OCI-LY3 (cell line): Measurements from ENCODE around the gene RAB11FIP4.

Experiments
- H2AFZ ChIP-seq: fragments of 200-600, 300-600 bp; shearing (Covaris generic); 2 replicates; pipeline ENCODE4 v1.6.0; 2014; ENCODE audit warnings: antibody characterized with exemption, low read depth, low read length
- H3K27ac ChIP-seq: fragments of 200-600, 300-600 bp; sonication (generic); 2 replicates; pipeline ENCODE4 v1.5.1; 2014; ENCODE audit warnings: mild to moderate bottlenecking, low read length, moderate library complexity, mixed read lengths
- H3K27me3 ChIP-seq: fragments of 200-600, 300-600 bp; sonication (generic); 2 replicates; pipeline ENCODE4 v1.6.1; 2014; ENCODE audit warnings: low read depth, low read length, mixed read lengths
- H3K36me3 ChIP-seq: fragments of 200-600, 300-600 bp; sonication (generic); replicated peaks from 2 replicates; pipeline ENCODE3; 2014; ENCODE audit warnings: low read depth, low read length, mixed read lengths
- H3K4me1 ChIP-seq: fragments of 300-600, 200-600 bp; sonication (generic); 2 replicates; pipeline ENCODE4 v1.6.1; 2014; ENCODE audit warnings: low read length, mixed read lengths
- H3K4me2 ChIP-seq: fragments of 200-600, 300-600 bp; sonication (generic); 2 replicates; pipeline ENCODE4 v1.6.1; 2014; ENCODE audit warnings: low read length, mixed read lengths
- H3K4me3 ChIP-seq: fragments of 300-600, 200-600 bp; sonication (generic); 2 replicates; pipeline ENCODE4 v1.5.1; 2014; ENCODE audit warnings: antibody characterized with exemption, mild to moderate bottlenecking, low read length, moderate library complexity
- H3K79me2 ChIP-seq: fragments of 300-600, 200-600 bp; shearing (Covaris generic); 2 replicates; pipeline ENCODE4 v1.6.1; 2014; ENCODE audit warnings: mild to moderate bottlenecking, low read length, mixed read lengths
- H3K9ac ChIP-seq: fragments of 300-600, 200-600 bp; shearing (Covaris generic); 2 replicates; pipeline ENCODE4 v1.6.0; 2014; ENCODE audit warnings: mild to moderate bottlenecking, low read length, moderate library complexity
- H3K9me3 ChIP-seq: fragments of 200-600, 300-600 bp; shearing (Covaris generic); 2 replicates; pipeline ENCODE4 v1.6.1; 2014; ENCODE audit warnings: low read length, mixed read lengths; ENCODE audit not compliant: insufficient read depth
- H4K20me1 ChIP-seq: fragments of 200-600, 300-600 bp; sonication (generic); 2 replicates; pipeline ENCODE4 v1.6.1; 2016; ENCODE audit warnings: low read length, mixed read lengths; ENCODE audit not compliant: insufficient read depth
- CTCF ChIP-seq: fragments of 200-600, 300-600 bp; sonication (generic); IDR thresholded peaks from 2 replicates; pipeline ENCODE4 v1.5.1; 2014; ENCODE audit warnings: antibody characterized with exemption, low read length, low read depth
- EZH2phosphoT487 ChIP-seq: fragments of 200-600 bp; shearing (Covaris generic); IDR thresholded peaks from 2 replicates; pipeline ENCODE4 v1.6.1; 2018; ENCODE audit warnings: antibody characterized with exemption, mixed run types, low read depth

Gene RAB11FIP4

GRCh38 chr17:31357839-31358394 lies 33.6 kb upstream of the RAB11FIP4 start:
- H2AFZ ChIP-seq: no peak overlapping the region
- H3K9ac ChIP-seq: no peak overlapping the region
- H3K27ac ChIP-seq: no peak overlapping the region
- TF ChIP-seq EZH2phosphoT487 (no peak), CTCF (no peak)
- H3K79me2 ChIP-seq: no peaks in the 10 kb centered on the region
- H3K4me3 ChIP-seq: no peak overlapping the region
- H4K20me1 ChIP-seq: no peaks in the 10 kb centered on the region
- no peaks in the 10 kb centered on the region for H3K4me1 ChIP-seq
- no peak overlapping the region for H3K4me2 ChIP-seq
- no peaks in the 10 kb centered on the region for H3K9me3 ChIP-seq
- no peaks in the 10 kb centered on the region for H3K27me3 ChIP-seq
- peaks cover 30% of the 10 kb centered on the region for H3K36me3 ChIP-seq

- TF ChIP-seq CTCF (no peak), EZH2phosphoT487 (no peak)
- Histone ChIP-seq H3K27me3 (no peaks in the 10 kb centered on the region), H2AFZ (no peak overlapping the region), H3K36me3 (peaks cover 13% of the 10 kb centered on the region), H3K4me3 (no peak overlapping the region), H3K9ac (no peak overlapping the region), H3K4me1 (no peaks in the 10 kb centered on the region), H4K20me1 (no peaks in the 10 kb centered on the region), H3K4me2 (no peak overlapping the region), H3K27ac (no peak overlapping the region), H3K9me3 (no peaks in the 10 kb centered on the region), H3K79me2 (no peaks in the 10 kb centered on the region)
Observed at GRCh38 chr17:31364012-31364411, 27.5 kb upstream of the RAB11FIP4 start.

GRCh38 chr17:31366088-31366487 lies 25.4 kb upstream of the RAB11FIP4 start:
- no peak overlapping the region for H2AFZ ChIP-seq

GRCh38 chr17:31369266-31369665 lies 22.2 kb upstream of the RAB11FIP4 start:
- H3K4me1 ChIP-seq: peaks cover 17% of the 10 kb centered on the region
- H3K27me3 ChIP-seq: no peaks in the 10 kb centered on the region
- no peak overlapping the region for H3K27ac ChIP-seq
- H3K79me2 ChIP-seq: no peaks in the 10 kb centered on the region
- TF ChIP-seq EZH2phosphoT487: no peak
- TF ChIP-seq CTCF: no peak
- H3K9ac ChIP-seq: no peak overlapping the region
- no peak overlapping the region for H3K4me3 ChIP-seq
- no peaks in the 10 kb centered on the region for H4K20me1 ChIP-seq
- H3K9me3 ChIP-seq: no peaks in the 10 kb centered on the region
- H2AFZ ChIP-seq: no peak overlapping the region
- H3K4me2 ChIP-seq: no peak overlapping the region
- peaks cover 2% of the 10 kb centered on the region for H3K36me3 ChIP-seq

More at GRCh38 chr17:31366088-31366487, 25.4 kb upstream of the RAB11FIP4 start:
- H3K9ac ChIP-seq: no peak overlapping the region
- no peak overlapping the region for H3K4me2 ChIP-seq
- no peak overlapping the region for H3K4me3 ChIP-seq
- H3K27me3 ChIP-seq: no peaks in the 10 kb centered on the region
- H3K9me3 ChIP-seq: no peaks in the 10 kb centered on the region
- no peak overlapping the region for H3K27ac ChIP-seq
- peaks cover 9% of the 10 kb centered on the region for H3K4me1 ChIP-seq
- TF ChIP-seq CTCF (no peak), EZH2phosphoT487 (no peak)
- peaks cover 7% of the 10 kb centered on the region for H3K36me3 ChIP-seq
- H3K79me2 ChIP-seq: no peaks in the 10 kb centered on the region
- no peaks in the 10 kb centered on the region for H4K20me1 ChIP-seq
